PC-3 (cell line): ENCODE results near the gene TARBP1. TPM values are rescaled to one million over a fixed set of nuclear protein-coding genes. Genes with fewer than 3 reads are reported as not detected.
"Not testable (repeated sequence)": the region's sequence is repeated elsewhere in the genome, so short reads cannot be mapped to it uniquely, and the experiment has no call there.

Experiments
- ATAC-seq: fragments of 200-7000 bp; cut with Tn5 transposase; 2 replicates; pipeline ENCODE4 v1.9.1; 2020; ENCODE audit warnings: mild to moderate bottlenecking, moderate library complexity
- BruUV-seq: library from RNA; stranded (reverse); fragments of 400-500 nt; replicated peaks from 2 replicates; lab custom pipeline; 2021; lab: Mats Ljungman, UMichigan
- CTCF ChIA-PET: fragments of 300-600 bp; sonication (Branson Sonifier 250); formaldehyde crosslinking; loops from one replicate; lab custom pipeline; 2022; ENCODE audit warnings: antibody characterized with exemption; lab: Charles Lee
- POLR2A ChIA-PET: fragments of 300-600 bp; sonication (Branson Sonifier 250); formaldehyde crosslinking; loops from one replicate; lab custom pipeline; 2022; ENCODE audit warnings: antibody characterized with exemption; ENCODE audit not compliant: unreplicated experiment; lab: Charles Lee
- DNase-seq: peaks from one replicate; pipeline ENCODE4 v3.0.0-alpha.2; 2015
- H2AFZ ChIP-seq: fragments of 300-600 bp; sonication (generic); 2 replicates; pipeline ENCODE4 v1.6.0; 2016; ENCODE audit warnings: antibody characterized with exemption, low read length
- H3F3A ChIP-seq: fragments of 300-600 bp; sonication (generic); one replicate; pipeline ENCODE4 v1.6.0; 2017; ENCODE audit warnings: antibody characterized with exemption, low read length, control low read depth, mild to moderate bottlenecking; ENCODE audit not compliant: unreplicated experiment
- H3K27ac ChIP-seq: fragments of 300-600 bp; sonication (generic); 2 replicates; pipeline ENCODE4 v1.5.1; 2016; ENCODE audit warnings: mild to moderate bottlenecking, low read length
- H3K27me3 ChIP-seq: fragments of 300-600 bp; sonication (generic); 2 replicates; pipeline ENCODE4 v1.6.1; 2016; ENCODE audit warnings: low read length, mixed read lengths
- H3K36me3 ChIP-seq: fragments of 300-600 bp; sonication (generic); 2 replicates; pipeline ENCODE4 v1.6.1; 2016; ENCODE audit warnings: low read depth, mixed run types, low read length, mixed read lengths
- H3K4me1 ChIP-seq: fragments of 300-600 bp; sonication (generic); 2 replicates; pipeline ENCODE4 v1.5.1; 2016; ENCODE audit warnings: low read length; ENCODE audit not compliant: insufficient read depth
- H3K4me2 ChIP-seq: fragments of 300-600 bp; sonication (generic); 2 replicates; pipeline ENCODE4 v1.6.0; 2016; ENCODE audit warnings: low read length
- H3K4me3 ChIP-seq: fragments of 300-600 bp; sonication (generic); 2 replicates; pipeline ENCODE4 v1.5.1; 2016; ENCODE audit warnings: mild to moderate bottlenecking, low read length, mixed read lengths
- H3K79me2 ChIP-seq: fragments of 300-600 bp; sonication (generic); 2 replicates; pipeline ENCODE4 v1.6.1; 2017; ENCODE audit warnings: low read length, mixed read lengths
- H3K9ac ChIP-seq: fragments of 300-600 bp; sonication (generic); 2 replicates; pipeline ENCODE4 v1.6.0; 2016; ENCODE audit warnings: mild to moderate bottlenecking, low read length
- H3K9me2 ChIP-seq: fragments of 300-600 bp; sonication (generic); replicated peaks from 2 replicates; pipeline ENCODE4 v1.6.1; 2016; ENCODE audit warnings: mixed run types, low read length, mixed read lengths
- H3K9me3 ChIP-seq: fragments of 300-600 bp; sonication (generic); 2 replicates; pipeline ENCODE4 v1.6.1; 2016; ENCODE audit warnings: low read length, mixed read lengths
- H4K20me1 ChIP-seq: fragments of 300-600 bp; sonication (generic); 2 replicates; pipeline ENCODE4 v1.6.1; 2016; ENCODE audit warnings: low read length, mixed read lengths
- EZH2 ChIP-seq: fragments of 300-600 bp; sonication (generic); IDR thresholded peaks from one replicate; pipeline ENCODE4 v1.6.1; 2017; ENCODE audit warnings: antibody characterized with exemption, mild to moderate bottlenecking, low read length; ENCODE audit not compliant: unreplicated experiment
- EZH2phosphoT487 ChIP-seq: fragments of 300-600 bp; sonication (generic); IDR thresholded peaks from 2 replicates; pipeline ENCODE4 v1.6.1; 2018; ENCODE audit warnings: mild to moderate bottlenecking, antibody characterized with exemption, low read length, borderline replicate concordance
- intact Hi-C: fragments of 100-400 bp; cut with micrococcal nuclease; formaldehyde crosslinking; loops from 2 replicates; pipeline ENCODE4 v1.9.0; 2023
- total RNA-seq: library from RNA; depleted of rRNA; stranded (reverse); fragments of >200 nt; gene quantifications from 2 replicates; pipeline ENCODE4 v1.2.3, GENCODE V29; 2014
- TF ChIP-seq, protein P1 (sequence below): fragments of 300-600 bp; sonication (generic); conservative IDR thresholded peaks from 2 replicates; pipeline ENCODE4 v1.5.1; 2017; ENCODE audit warnings: antibody characterized with exemption, low read depth, mild to moderate bottlenecking, low read length

TARBP1 gene
- total RNA-seq, 1 experiment from 2014 or later = 15.1 TPM

GRCh38 chr1:234388094-234388493 is 90.9 kb downstream of the TARBP1 start:
- ChIA-PET POLR2A (no interaction called here), CTCF (no interaction called here)
- Histone ChIP-seq H3K9me3 (no peaks in the 10 kb centered on the region), H2AFZ (no peak overlapping the region), H4K20me1 (no peaks in the 10 kb centered on the region), H3K4me3 (no peak overlapping the region), H3F3A (no peaks in the 10 kb centered on the region), H3K27ac (no peak overlapping the region), H3K36me3 (no peaks in the 10 kb centered on the region), H3K9me2 (no peaks in the 10 kb centered on the region), H3K4me1 (no peaks in the 10 kb centered on the region), H3K4me2 (no peak overlapping the region), H3K9ac (no peak overlapping the region), H3K27me3 (no peaks in the 10 kb centered on the region), H3K79me2 (no peaks in the 10 kb centered on the region)
- intact Hi-C loops = no loop called here
- no peak for DNase-seq
- BruUV-seq = no TSS peak
- no peak for ATAC-seq
- no peak for TF ChIP-seq EZH2phosphoT487

DNA sequence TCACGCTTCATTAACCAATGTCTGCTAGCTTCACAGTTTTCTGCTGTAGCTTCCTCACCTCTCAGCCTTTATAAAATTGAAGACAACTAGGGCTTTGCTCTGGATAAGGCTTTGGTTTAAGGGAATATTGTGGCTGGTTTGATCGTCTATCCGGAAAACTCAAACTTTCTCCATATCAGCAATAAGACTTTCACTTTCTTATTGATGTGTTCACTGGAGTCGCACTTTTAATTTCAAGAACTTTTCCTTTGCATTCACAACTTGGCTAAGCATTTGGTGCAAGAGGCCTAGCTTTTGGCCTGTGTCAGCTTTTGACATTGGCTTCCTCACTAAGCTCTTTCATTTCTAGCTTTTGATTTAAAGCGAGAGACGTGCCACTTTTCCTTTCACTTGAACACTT is 92.9 kb downstream of the TARBP1 start:
- H3K36me3 ChIP-seq = no peaks in the 10 kb centered on the region
- H3K27ac ChIP-seq = no peak overlapping the region
- H3K9me3 ChIP-seq = no peaks in the 10 kb centered on the region
- H3K4me2 ChIP-seq = no peak overlapping the region
- no peaks in the 10 kb centered on the region for H3K4me1 ChIP-seq
- no TSS peak for BruUV-seq
- TF ChIP-seq, protein P1, sequence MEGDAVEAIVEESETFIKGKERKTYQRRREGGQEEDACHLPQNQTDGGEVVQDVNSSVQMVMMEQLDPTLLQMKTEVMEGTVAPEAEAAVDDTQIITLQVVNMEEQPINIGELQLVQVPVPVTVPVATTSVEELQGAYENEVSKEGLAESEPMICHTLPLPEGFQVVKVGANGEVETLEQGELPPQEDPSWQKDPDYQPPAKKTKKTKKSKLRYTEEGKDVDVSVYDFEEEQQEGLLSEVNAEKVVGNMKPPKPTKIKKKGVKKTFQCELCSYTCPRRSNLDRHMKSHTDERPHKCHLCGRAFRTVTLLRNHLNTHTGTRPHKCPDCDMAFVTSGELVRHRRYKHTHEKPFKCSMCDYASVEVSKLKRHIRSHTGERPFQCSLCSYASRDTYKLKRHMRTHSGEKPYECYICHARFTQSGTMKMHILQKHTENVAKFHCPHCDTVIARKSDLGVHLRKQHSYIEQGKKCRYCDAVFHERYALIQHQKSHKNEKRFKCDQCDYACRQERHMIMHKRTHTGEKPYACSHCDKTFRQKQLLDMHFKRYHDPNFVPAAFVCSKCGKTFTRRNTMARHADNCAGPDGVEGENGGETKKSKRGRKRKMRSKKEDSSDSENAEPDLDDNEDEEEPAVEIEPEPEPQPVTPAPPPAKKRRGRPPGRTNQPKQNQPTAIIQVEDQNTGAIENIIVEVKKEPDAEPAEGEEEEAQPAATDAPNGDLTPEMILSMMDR = no peak
- TF ChIP-seq EZH2 (no peak), EZH2phosphoT487 (no peak)
- no peak overlapping the region for H3K4me3 ChIP-seq
- no peak overlapping the region for H3K9ac ChIP-seq
- ChIA-PET POLR2A (no interaction called here), CTCF (interaction anchor here (0.5 kb wide), 1 partner anchor 357 kb away, joined by 3 read pairs; no protein-coding TSS in a partner anchor)
- DNase-seq (no peak), ATAC-seq (no peak)
- no peak overlapping the region for H2AFZ ChIP-seq
- intact Hi-C loops = no loop called here
- no peaks in the 10 kb centered on the region for H4K20me1 ChIP-seq
- H3K27me3 ChIP-seq = no peaks in the 10 kb centered on the region
- H3F3A ChIP-seq = no peaks in the 10 kb centered on the region
- no peaks in the 10 kb centered on the region for H3K9me2 ChIP-seq
- no peaks in the 10 kb centered on the region for H3K79me2 ChIP-seq

DNA sequence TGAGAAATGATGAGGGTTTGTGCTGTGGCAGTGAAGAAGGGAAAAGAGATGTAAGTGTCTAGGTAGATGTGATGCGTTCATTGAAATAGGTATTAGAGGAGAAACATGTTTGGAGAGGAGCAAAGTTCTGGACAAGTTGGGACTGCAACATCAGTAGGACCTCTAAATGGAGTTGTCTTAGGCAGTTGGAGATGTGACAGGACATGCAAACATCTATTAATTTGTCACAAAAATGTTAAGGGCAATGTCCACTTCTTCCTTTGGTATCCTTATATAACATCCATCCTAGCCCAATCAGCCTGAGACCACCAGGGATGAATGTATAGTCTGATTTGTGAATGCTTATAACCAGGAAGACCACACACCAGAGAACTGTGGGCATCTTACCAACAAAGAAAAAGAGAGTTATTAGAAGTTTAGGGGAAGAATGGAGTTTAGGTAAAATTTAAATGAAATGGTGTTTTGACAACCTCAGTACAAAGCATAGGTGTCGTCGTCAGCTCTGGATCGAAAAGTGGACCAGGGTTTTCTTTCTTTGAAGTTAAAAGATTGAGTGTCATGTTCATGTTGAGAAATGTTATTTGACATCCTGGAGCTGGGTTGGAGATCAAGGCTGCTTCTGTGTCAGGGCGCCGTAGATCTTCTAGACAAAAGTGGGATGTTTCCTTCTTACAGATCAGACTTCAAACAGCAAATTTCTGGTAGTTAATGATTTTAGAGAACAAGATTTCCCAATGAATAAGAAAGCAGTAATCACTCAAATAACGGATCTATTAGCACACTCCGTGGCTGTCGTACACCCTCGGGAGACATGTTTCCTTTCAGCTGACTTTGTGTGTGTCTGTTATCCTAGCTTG is 97.1 kb downstream of the TARBP1 start:
- POLR2A ChIA-PET = no interaction called here
- Histone ChIP-seq H4K20me1 (no peaks in the 10 kb centered on the region), H3K4me3 (no peak overlapping the region), H2AFZ (no peak overlapping the region), H3K27me3 (no peaks in the 10 kb centered on the region), H3K27ac (no peak overlapping the region), H3K9me2 (no peaks in the 10 kb centered on the region), H3K9me3 (no peaks in the 10 kb centered on the region), H3K4me2 (no peak overlapping the region), H3K79me2 (no peaks in the 10 kb centered on the region), H3K9ac (no peak overlapping the region), H3F3A (no peaks in the 10 kb centered on the region), H3K36me3 (peaks cover 16% of the 10 kb centered on the region), H3K4me1 (no peaks in the 10 kb centered on the region)
- CTCF ChIA-PET = no interaction called here
- ATAC-seq (no peak), DNase-seq (no peak)
- TF ChIP-seq EZH2phosphoT487 (no peak), EZH2 (no peak)
- TF ChIP-seq, protein P1 = no peak
- intact Hi-C loops = no loop called here
- BruUV-seq = no TSS peak

DNA sequence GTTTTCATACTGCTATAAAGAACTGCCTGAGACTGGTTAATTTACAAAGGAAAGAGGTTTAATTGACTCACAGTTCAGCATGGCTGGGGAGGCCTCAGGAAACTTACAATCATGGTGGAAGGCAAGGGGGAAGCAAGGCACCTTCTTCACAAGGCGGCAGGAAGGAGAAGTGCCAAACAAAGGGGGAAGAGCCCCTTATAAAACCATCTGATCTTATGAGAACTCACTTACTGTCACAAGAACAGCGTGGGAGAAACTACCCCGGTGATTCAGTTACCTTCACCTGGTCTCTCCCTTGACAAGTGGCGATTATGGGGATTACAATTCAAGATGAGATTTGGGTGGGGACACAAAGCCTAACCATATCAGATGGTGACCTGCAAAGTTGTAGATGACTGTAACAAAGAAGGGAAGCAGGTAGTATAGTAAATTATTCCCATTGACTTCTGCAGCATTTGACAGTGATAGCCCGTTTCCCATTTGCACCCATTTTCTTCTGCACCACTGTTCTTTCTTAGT is 99.3 kb downstream of the TARBP1 start:
- H3K9me3 ChIP-seq, H3K9me2 ChIP-seq, H3K4me1 ChIP-seq, POLR2A ChIA-PET, H3F3A ChIP-seq, H3K27me3 ChIP-seq, H3K4me2 ChIP-seq, H4K20me1 ChIP-seq, H3K9ac ChIP-seq, H2AFZ ChIP-seq, H3K27ac ChIP-seq, BruUV-seq, H3K4me3 ChIP-seq, DNase-seq, CTCF ChIA-PET, ATAC-seq: not testable (repeated sequence)
- Histone ChIP-seq H3K36me3 (peaks cover 16% of the 10 kb centered on the region), H3K79me2 (peaks cover 10% of the 10 kb centered on the region)
- intact Hi-C loops = loop anchor here (10.0 kb wide), 1 partner anchor 75 kb away; no protein-coding TSS in a partner anchor
